ENCODE data around the gene GALNT14.
"Not testable (repeated sequence)": the region's sequence is repeated elsewhere in the genome, so short reads cannot be mapped to it uniquely, and the experiment has no call there.

GALNT14 gene

DNA sequence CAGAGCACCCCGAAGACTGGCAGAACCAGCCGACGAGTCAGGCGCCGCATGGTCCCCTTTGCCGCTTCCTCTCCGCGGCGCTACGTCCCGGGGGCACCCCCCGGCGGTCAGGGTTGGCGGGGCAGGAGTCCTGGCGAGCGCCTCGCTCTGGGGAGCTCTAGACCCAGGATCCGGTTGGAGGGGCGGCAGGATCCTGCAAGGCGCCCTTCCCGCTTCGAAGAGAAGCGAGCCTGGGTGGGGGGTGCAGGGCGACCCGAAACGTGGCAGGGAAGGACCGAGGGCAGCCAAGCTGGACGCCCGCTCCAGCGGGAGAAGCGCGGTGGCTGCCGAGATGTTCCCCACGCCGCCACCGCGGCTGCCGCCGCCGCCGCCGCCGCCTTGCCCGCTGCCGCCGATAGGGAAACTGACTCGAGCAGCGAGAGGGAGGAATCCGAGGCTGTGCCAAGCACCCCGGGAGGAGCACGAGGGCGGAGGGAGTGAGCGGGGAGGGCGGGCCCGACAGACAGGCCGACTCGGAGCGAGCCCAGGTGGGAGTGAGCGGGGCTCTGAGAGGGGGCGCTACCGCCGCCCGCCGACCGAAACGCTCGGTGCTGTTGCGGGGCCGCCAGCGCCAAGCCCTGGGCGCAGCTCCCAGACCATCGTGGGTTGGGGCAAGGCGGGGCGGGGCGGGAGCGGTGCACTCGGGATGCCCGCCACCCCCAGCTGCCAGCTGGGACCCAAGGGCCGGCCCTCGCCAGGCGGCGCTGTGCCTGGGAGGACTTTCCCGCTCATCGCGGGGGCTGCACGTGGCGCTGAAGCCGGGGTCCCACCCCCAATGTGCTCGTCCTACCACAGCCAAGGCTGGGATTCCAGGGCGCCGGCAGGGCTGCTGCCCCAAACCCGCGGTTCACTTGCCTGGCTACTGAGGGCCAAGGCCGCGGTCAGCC, at the start of gene GALNT14:
GALNT14 (minus strand) TSS at position 404 of the 926 bp plus-strand sequence; CDS start at position 50, 354 bp downstream.
- DNase-seq (ENCODE audit: low spot score): peak; percentile 75

DNA sequence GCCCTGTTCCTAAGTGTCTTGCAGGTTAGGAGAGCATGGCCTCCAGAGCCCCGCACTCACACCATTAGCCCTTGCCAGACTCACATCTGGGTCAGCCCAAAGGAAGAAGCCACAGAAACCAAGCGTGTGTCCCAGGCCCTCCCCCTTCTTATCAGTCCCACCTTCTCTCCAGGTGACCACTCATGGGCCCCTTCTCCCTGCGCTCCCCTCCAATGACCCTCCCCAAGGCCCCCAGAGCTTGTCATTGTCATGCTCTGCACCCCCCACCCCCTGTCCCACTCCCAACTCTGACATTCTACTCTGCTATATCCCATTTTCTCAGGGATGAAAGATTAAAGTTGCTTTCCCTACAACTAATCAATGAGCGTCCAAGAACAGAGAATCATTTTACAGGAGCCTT, 48.9 kb upstream of the GALNT14 start:
- no peak for DNase-seq (ENCODE audit: low spot score)

GRCh38 chr2:31183973-31184372, 45.7 kb upstream of the GALNT14 start:
- not testable (repeated sequence) for DNase-seq (ENCODE audit: low spot score)

- DNase-seq (ENCODE audit: low spot score): no peak
Observed at GRCh38 chr2:31176742-31177141, 38.5 kb upstream of the GALNT14 start.

DNA sequence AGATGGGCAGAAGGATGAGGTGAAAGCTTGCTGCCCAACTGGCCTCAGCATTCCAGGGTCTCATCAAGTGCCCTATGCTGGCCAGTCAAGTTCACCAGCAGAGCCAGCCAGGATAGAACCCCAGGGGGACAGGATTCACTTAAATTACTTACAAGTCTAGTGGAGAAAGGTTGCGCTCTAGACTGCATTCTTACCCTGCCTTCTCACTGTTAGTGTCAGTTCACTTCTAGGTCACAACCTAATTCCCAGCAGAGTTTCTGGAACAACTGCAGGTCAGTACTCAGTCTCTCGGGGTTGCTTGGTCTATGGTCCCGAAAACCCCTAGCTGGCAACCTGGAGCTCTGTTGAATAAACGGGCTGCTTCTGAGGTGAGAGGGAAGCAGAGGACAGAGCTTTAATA, 32.9 kb upstream of the GALNT14 start:
- no peak for DNase-seq (ENCODE audit: low spot score)

- DNase-seq (ENCODE audit: low spot score): peak; percentile 88
Observed at GRCh38 chr2:31170071-31170698, 31.9 kb upstream of the GALNT14 start.

DNA sequence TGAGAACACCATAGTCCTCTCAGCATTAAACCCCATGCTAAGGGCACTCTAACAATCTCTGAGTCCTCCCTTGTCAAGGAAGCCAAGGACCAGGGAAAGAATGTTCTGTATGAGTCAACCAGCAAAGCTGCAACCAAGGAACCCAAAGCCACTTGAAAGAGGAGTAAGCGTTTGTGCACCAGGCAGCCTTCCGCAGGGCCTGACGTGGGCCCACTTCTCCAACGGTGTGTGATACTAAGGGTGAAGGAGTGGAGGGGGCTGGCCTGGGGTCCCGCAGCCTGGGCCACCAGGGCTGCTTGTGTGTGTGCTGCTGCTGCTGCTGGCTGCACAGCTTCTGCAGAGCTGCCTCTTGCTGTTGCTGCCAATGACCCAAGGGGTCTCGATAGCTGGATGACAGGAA, 30.1 kb upstream of the GALNT14 start:
- DNase-seq (ENCODE audit: low spot score): peak; percentile 27

DNA sequence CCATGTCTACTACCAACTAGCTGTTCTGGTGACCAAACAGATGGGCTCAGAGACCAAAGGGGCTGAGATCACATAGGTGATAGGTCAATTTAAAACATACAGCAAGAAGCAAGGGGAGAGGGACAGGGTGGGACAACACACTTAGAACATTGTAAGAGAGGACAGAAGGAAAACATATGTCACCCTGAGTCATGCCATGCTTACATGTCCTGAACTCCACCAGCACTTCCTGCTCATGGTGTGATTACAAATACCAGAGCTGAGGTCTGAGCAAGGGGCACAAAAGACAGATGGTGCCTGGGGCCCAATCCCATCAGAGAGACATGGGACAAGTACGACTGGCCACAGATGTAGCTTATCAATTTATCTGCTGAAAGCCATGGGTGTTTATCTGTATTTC, 28.7 kb upstream of the GALNT14 start:
- no peak for DNase-seq (ENCODE audit: low spot score)

GRCh38 chr2:31163011-31163539, 24.8 kb upstream of the GALNT14 start:
- no peak for DNase-seq (ENCODE audit: low spot score)

- no peak for DNase-seq (ENCODE audit: low spot score)
Observed at GRCh38 chr2:31161637-31162036, 23.4 kb upstream of the GALNT14 start.

GRCh38 chr2:31151501-31151900, 13.3 kb upstream of the GALNT14 start:
- no peak for DNase-seq (ENCODE audit: low spot score)

DNA sequence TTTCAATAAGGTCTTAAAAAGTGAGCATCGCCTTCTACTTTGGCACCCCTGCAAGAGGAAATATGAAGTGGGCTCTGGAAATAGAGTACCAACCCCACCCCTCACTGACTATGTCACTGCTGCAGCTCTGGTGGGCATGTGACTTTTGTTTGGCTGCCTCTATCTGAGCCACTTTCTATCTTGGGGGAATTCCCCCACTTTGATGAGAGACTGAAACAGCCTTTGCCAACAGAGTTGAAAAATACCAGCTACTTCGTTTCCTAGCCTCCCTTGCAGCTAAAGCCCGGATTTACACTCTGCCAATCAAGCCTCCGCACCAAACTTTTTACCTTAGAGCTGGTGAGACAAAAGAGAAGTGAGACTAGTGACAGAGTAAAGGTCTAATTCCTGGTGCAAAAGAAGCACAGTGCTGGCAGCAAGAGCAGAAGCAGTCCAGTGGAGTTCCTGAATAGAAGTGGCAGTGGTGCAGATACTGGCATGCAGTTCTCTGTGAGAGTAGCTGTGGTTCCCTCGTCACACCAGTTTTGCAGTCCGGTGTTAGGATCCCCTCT, 12.0 kb upstream of the GALNT14 start:
- no peak for DNase-seq (ENCODE audit: low spot score)

- no peak for DNase-seq (ENCODE audit: low spot score)
Observed at GRCh38 chr2:31148514-31148913, 10.3 kb upstream of the GALNT14 start.

- no peak for DNase-seq (ENCODE audit: low spot score)
Observed at GRCh38 chr2:31147645-31148044, 9.4 kb upstream of the GALNT14 start.

DNA sequence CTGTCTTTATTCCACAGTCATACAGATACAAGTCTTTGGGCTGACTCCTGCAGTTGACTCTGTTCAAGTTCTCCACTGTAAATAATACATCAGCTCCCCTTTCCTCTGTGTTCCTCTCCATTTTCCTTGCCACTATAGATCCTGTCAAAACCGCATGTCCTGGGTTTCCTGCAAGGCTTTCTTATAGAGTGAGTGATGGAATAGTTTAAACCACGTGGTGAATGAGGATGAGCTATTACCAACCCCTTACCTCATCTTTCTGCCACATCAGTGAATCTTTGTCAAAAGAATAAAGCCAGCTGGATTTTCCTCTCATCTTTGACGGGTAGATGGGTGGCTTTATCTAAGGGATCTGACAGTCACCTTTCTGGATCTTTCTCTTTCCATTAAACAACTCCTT, 3.9 kb upstream of the GALNT14 start:
- no peak for DNase-seq (ENCODE audit: low spot score)

DNA sequence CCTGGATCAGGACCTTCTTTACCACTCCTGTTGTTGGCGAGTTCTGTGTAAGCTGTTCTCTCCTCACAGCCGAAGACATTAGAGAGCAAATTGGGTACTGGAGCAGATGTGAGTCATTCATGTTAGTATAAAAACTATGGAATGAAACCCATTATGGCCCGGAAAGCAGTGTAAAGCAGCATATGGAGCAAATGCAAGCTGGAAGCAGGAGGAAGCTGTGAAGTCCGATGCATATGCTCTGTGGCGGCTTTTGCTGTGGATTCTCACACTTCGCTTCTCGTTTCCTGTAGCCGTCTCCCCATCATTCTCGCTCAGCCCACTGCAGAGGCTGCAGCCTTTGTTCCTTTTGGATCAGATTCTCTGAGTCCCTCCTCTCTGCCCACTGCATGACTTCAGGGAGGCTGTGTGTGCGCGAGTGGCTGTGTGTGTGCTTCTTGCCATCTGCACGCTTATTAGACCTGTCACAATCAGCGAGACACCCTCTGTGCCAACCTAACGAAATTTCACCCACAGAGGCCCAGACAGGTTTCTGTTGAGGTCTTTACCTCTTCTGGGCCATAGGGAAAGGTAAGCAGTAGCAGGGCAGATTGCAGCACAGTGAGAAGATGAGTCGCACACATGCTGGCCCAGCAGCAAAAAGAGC, 3.3 kb upstream of the GALNT14 start:
- DNase-seq (ENCODE audit: low spot score): no peak

- no peak for DNase-seq (ENCODE audit: low spot score)
Observed at GRCh38 chr2:31140151-31140550, 1.9 kb upstream of the GALNT14 start.

DNA sequence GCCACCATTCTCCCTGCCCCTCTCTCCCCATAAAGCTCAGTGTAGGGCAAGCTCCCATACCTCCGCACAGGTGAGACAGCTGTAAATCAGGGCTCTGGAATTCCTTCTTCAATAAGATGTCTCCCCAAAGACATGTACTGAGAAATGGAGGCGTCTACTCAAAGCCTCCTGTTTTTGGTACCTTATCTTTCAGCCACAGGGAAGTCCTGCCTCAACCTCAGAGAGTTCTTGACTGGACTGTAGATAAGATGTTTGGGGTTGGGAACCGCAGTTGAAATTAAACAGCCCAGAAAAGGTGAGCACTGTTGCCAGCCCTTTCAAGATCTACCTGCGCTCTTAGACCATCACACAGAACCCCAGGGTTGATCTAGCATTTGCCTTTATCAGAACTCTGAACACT, 1.4 kb upstream of the GALNT14 start:
- DNase-seq (ENCODE audit: low spot score): no peak

DNA sequence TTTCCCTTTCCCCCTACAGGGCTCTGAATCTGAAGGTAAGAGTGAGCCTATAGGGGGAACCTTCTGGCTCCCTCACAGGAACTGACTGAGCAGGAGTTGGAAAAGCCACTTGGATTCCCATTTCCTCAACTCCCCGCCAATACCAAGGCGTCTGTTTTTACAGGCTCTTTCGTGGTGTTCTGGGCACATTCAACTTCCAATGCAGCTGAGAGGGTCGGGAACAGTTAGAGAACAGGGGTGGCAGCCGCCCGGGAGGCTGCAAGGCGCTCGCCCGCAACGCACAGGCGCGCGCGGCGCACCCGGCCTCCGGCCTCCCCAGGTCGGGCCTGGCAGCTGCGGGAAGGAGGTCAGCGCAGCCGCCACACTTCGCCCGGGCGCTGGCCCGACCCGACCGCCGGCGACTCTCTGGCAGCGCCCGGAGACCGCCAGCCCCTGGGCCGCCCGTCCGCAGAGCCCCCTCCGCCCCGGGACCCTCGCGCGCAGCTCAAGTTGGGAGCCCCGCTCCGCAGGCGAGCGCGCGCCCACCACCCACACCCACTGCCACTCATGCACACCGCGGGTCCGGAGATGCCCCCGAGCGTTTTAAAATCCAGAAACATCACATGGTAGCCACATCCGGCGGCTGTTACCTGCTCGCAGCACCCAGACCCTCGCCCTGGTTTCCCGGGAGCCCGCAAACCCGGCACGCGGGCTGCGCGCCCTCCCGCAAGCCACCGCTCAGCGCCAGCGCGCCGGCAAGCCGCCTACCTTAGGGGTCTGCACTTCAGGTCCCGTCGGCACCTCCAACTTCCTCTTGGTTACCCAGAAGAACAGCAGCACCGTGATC, 816 bp downstream of the GALNT14 start:
- peak; percentile 54 for DNase-seq (ENCODE audit: low spot score)

- DNase-seq (ENCODE audit: low spot score): no peak
Observed at GRCh38 chr2:31136732-31137131, 1.5 kb downstream of the GALNT14 start.

- DNase-seq (ENCODE audit: low spot score): no peak
Observed at GRCh38 chr2:31136000-31136399, 2.2 kb downstream of the GALNT14 start.

All from AG20443 (cell line).